ENCODE measurements around the gene SPN.
A peak's percentile ranks its signal among the peaks of the same experiment; 100 is the strongest.
"Not testable (repeated sequence)": the region's sequence is repeated elsewhere in the genome, so short reads cannot be mapped to it uniquely, and the experiment has no call there.

Gene SPN

DNA sequence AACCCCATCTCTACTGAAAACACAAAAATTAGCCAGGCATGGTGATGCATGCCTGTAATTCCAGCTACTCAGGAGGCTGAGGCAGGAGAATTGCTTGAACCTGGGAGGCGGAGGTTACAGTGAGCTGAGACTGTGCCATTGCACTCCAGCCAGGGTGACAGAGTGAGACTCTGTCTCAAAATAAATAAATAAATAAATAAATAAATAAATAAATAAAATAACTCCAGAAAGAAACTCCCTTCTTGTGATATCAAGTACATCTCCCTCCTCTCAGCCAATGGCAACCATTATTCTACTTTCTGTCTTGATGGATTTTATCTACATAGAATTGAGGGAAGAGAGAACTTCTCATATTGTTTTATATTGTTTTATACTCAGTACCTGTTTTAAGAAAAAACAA is 44.1 kb downstream of the SPN start:
- DNase-seq, result not testable (repeated sequence)

DNA sequence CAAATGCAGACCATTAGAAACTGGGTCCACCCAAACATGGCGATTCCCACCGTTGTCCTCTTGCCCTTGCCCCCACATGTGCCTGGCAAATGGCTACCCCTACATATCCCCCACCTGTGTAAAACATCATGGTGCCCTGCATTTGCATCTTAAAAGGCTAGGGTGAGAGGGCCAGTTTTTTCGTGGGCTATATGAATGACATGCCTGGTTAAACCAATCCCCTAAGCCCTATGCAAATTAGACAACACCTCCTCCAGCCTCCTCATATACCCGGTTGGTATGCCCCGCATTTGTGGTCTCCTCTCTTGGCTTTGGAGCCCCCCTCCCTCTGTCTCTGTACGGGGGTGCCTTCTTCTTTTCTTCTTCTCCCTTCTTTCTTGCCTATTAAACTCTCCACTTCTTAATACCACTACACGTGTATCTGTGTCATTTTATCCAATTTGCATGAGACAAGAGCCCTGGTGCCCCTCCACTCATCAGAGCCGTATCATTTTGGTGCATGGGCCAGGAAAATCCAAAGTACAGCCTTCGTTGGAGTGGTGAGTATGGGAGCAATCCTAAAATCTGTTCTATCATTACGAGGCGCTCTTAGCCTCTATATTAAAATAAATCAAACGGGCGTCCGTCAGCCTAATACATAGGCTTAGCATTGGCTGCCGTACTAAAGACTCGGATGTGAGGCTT is 46.0 kb downstream of the SPN start:
- no peak for DNase-seq

DNA sequence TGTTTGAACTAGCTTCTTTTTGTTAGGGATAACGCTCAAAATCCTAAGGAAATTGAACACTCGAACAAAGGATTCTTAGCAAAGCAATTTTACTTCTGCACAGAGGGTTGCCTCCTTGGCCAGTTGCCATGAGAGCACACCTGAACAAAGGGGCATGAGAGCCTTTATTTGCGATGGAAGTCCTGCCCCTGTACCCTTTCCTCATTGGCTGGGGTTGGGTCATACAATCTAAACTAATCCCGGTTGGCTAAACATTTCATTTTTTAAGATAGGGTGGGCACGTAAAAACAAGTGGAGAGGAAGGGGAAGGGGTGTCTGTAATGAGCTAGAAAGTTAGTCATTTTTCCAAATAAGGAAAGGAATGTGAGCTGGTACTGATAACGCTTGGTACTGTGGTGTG is 46.6 kb downstream of the SPN start:
- not testable (repeated sequence) for DNase-seq

DNA sequence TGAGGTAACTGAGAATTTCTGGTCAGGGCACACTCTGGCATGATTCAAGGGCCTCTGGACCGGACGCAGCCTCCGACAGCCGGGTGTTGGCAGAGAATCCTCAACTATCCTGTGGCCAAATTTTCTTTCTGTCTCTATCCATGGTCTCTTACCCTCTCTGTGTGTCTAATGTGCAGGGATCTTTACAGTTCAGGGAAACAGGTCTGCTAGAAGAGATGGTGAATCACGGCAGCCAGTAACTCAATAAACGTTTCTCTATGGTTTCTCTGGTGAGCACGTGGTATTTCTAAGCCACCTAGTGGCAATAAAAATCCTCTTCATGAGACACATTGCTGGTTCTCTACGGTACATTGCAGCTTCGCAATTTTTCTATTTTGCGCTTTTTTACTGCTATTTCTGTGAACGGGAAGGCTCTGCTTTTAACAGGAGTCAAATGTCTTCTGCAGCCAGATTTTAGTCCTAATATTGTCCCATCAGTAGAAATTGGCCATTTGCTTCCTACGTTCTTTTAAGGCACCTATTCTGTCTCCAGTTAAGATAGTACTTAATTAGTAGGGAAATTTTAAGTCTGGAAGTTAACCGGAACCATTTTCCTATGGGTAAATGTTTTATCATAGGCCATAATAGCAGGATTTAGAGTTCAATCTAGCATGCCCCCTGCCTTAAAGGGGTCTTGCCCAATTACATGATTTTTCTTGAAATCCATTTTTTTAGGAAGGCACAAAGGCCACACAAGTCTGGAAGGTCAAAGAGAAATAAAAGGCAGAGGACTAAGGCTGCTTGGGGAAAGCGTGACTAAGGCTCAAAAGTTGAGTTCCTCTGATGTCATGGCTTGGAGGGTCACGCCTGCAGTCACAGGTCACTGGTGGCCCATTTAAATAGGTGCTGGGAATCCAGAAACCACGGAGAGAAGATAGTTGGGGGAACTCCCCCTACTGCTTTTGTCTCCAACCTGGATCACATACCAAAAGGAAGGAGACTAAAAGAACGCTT is 47.5 kb downstream of the SPN start:
- DNase-seq, result peak; percentile 73

DNA sequence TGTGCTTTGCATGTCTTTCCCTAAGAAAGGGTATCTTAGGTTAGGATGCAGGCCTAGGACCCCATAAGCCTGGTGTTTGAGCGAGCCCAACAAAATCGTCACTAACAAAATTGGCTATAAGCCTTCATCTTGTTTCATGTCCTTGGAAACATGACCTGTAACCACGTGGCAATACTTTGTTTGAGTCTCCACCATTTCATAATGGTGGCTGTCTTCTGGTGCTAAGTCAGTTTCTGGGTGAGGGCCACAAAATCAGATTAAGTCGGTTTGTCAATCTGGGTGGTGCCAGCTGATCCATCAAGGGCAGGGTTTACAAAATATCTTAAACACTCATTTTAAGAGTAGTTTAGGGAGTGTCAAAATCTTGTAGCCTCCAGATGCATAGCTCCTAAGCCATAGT is 49.8 kb downstream of the SPN start:
- DNase-seq, result no peak

DNA sequence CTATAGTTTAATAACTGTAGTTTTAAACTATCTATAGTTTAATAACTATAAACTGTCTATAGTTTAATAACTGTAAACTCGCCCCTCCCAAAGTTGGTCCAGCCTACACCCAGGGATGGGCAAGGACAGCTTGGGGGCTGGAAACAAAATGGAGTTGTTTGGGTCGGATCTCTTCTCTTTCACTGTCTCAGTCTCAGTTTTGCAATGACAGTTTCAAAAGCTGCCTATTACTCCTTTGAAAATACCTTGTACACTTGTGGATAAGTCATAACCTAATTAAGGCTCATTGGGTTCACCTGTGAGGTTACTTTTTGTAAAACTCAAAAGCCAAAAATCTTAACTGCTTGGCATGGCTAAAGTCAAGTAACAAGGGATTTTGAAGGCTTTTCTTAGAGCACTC is 51.3 kb downstream of the SPN start:
- no peak for DNase-seq

DNA sequence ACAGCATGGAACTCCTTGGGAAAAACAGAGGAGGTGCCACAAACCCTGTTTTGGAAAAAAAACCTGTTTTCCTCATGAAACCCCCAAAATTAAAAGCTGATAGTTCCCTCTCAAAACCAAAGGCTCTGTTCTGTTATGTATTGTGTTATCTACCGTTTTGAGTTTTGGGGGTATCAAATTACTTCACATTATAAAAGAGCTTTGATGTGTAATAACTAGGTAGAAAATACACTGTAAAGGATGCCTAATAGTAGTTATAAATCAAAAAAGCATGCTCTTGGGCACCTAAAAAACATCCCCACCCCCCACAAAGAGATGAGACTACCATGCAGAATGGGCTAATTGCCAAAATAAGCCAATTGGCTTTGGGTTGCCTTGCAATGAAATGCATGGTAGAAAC is 51.9 kb downstream of the SPN start:
- no peak for DNase-seq

DNA sequence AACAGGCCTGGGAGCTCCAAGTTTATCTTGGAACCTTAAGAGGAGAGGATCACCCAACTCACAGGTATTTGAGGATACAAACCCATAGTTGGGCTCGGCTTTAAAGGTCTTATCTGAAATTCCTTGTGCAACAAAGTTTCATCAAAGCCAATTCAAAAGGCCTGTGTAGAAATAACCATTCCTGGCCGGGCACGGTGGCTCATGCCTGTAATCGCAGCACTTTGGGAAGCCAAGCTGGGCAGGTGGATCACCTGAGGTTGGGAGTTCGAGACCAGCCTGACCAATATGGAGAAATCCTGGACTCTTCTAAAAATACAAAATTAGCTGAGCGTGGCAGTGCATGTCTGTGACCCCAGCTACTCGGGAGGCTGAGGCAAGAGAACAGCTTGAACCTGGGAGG is 54.1 kb downstream of the SPN start:
- DNase-seq, result no peak

DNA sequence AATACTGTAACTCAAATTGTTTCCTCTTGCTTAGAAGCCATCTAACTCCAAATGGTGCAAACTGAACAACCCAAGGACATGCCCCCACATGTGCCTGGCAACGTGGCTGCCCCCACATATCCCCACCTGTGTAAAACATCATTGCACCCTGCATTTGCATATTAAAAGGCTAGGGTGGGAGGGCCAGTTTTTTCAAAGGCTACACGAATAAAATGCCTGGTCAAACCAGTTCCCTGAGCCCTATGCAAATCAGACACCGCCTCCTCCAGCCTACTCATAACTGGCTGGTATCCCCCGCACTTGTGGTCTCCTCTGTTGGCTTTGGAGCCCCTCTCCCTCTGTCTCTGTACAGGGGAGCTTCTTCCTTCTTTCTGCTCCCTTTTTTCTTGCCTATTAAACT is 56.0 kb downstream of the SPN start:
- no peak for DNase-seq

All from fibroblast of upper back skin (primary cell).